K562 (cell line): ENCODE results near the gene PSMD2. TPM values are rescaled to one million over a fixed set of nuclear protein-coding genes. Genes with fewer than 3 reads are reported as not detected.
A peak's percentile ranks its signal among the peaks of the same experiment; 100 is the strongest.

Experiments used
- ATAC-seq: fragments of 200-7000 bp; cut with Tn5 transposase; 3 replicates; pipeline ENCODE4 v1.9.1; 2020; ENCODE audit warnings: moderate library complexity
- BruUV-seq: library from RNA; stranded (reverse); fragments of 400-500 nt; replicated peaks from 2 replicates; lab custom pipeline; 2021; lab: Mats Ljungman, UMichigan
- CTCF ChIA-PET: fragments of 300-600 bp; formaldehyde crosslinking; extraction: SDS; loops from one replicate; lab custom pipeline; 2021; ENCODE audit warnings: low intra/inter-chr PET ratio; lab: Yijun Ruan, JAX
- POLR2A ChIA-PET: fragments of 300-600, 350-650 bp; sonication (Branson Sonifier 250); formaldehyde crosslinking; extraction: SDS; loops from one replicate; lab custom pipeline; 2021; ENCODE audit warnings: antibody characterized with exemption, inconsistent platforms; lab: Yijun Ruan, JAX
- DNase-seq, 4 experiments: peaks; one replicate each; pipeline versions ENCODE4 v3.0.0 to v3.0.0-alpha.2; 2011 to 2018; ENCODE audit warnings: low spot score in 3 of 4, mixed read lengths in 3 of 4; ENCODE audit errors: extremely low read depth in 1 of 4
- FAIRE-seq: peaks from 2 replicates; lab custom pipeline; 2011; peaks lifted over from hg19 to GRCh38; lab: Jason Lieb, UNC
- H2AFZ ChIP-seq: 2 replicates; pipeline ENCODE4 v1.6.0; 2011; ENCODE audit warnings: low read depth, low read length, control low read depth, inconsistent platforms
- H3K27ac ChIP-seq: fragments of 200-600 bp; 3 replicates; pipeline ENCODE4 v1.8.0; 2011; ENCODE audit warnings: low read depth, mild to moderate bottlenecking, control low read depth, inconsistent platforms, low read length, moderate library complexity, mixed read lengths; ENCODE audit errors: extremely low read depth
- H3K27me3 ChIP-seq, 2 experiments: fragments of 300-600 bp in 1 of 2; 2 replicates in 1 of 2; 3 replicates in 1 of 2; pipeline versions ENCODE4 v1.6.0 to v1.8.0; 2011; ENCODE audit warnings: inconsistent platforms in 2 of 2, low read length in 2 of 2, mild to moderate bottlenecking in 1 of 2, mixed read lengths in 1 of 2, moderate library complexity in 1 of 2; ENCODE audit not compliant: control insufficient read depth in 2 of 2, insufficient read depth in 2 of 2
- H3K36me3 ChIP-seq: fragments of 300-600 bp; 3 replicates; pipeline ENCODE4 v1.8.0; 2011; ENCODE audit warnings: mild to moderate bottlenecking, low read length, inconsistent platforms; ENCODE audit not compliant: control insufficient read depth, insufficient read depth
- H3K4me1 ChIP-seq, 2 experiments: fragments of 200-600 bp in 1 of 2; replicated peaks in 1 of 2; 2 replicates in 1 of 2; 3 replicates in 1 of 2; pipeline versions ENCODE4 v1.5.1 to v1.8.0; 2011; ENCODE audit warnings: inconsistent platforms in 2 of 2, low read length in 2 of 2, mild to moderate bottlenecking in 1 of 2, mixed read lengths in 1 of 2, moderate library complexity in 1 of 2; ENCODE audit not compliant: control insufficient read depth in 2 of 2, insufficient read depth in 2 of 2
- H3K4me2 ChIP-seq: 2 replicates; pipeline ENCODE4 v1.6.1; 2011; ENCODE audit warnings: low read length, control low read depth, inconsistent platforms, mixed read lengths; ENCODE audit not compliant: insufficient read depth
- H3K4me3 ChIP-seq: fragments of 200-600 bp; sonication (generic), shearing (Covaris generic); 2 replicates; pipeline ENCODE4 v1.5.1; 2016; ENCODE audit warnings: control low read depth, inconsistent platforms
- H3K79me2 ChIP-seq: fragments of 200-600 bp; 3 replicates; pipeline ENCODE4 v1.8.0; 2011; ENCODE audit warnings: low read length, inconsistent platforms; ENCODE audit not compliant: control insufficient read depth, insufficient read depth
- H3K9ac ChIP-seq, 2 experiments: 2 replicates each; pipeline versions ENCODE4 v1.6.0 to v1.6.1; 2011; ENCODE audit warnings: low read depth in 2 of 2, low read length in 2 of 2, control low read depth in 1 of 2, inconsistent platforms in 1 of 2, mild to moderate bottlenecking in 1 of 2, mixed read lengths in 1 of 2; ENCODE audit not compliant: insufficient read depth in 1 of 2
- H3K9me1 ChIP-seq: one replicate; pipeline ENCODE4 v1.6.0; 2011; ENCODE audit warnings: inconsistent platforms, mild to moderate bottlenecking, low read length, moderate library complexity; ENCODE audit not compliant: control insufficient read depth, insufficient read depth
- H3K9me3 ChIP-seq: replicated peaks from 2 replicates; pipeline ENCODE4 v1.5.1; 2011; ENCODE audit warnings: low read depth, low read length, inconsistent platforms; ENCODE audit not compliant: control insufficient read depth, insufficient read depth
- H4K20me1 ChIP-seq: replicated peaks from 2 replicates; pipeline ENCODE4 v1.6.1; 2011; ENCODE audit warnings: low read length, inconsistent platforms, mixed read lengths; ENCODE audit not compliant: control insufficient read depth, insufficient read depth
- HINFP ChIP-seq: fragments of 450-650 bp; conservative IDR thresholded peaks from 2 replicates; pipeline ENCODE4 v1.6.1; 2016; ENCODE audit warnings: missing genetic modification characterization, low read depth, mild to moderate bottlenecking, control low read depth, missing compliant biosample characterization
- ZNF445 ChIP-seq: fragments of 250-450 bp; sonication (Bioruptor Pico); IDR thresholded peaks from 2 replicates; pipeline ENCODE4 v1.4.0; 2020; ENCODE audit warnings: low read depth, mild to moderate bottlenecking, moderate library complexity
- WGBS: fragments of 100-300 bp; shearing (Covaris generic); methylation state at CpG from one replicate; pipeline ENCODE4 v1.1.6; 2016; ENCODE audit warnings: low coverage, mixed read lengths; ENCODE audit not compliant: insufficient coverage; ENCODE audit errors: missing lambda C conversion rate; 5-methylcytosine and 5-hydroxymethylcytosine counted together
- in situ Hi-C: fragments of 300-500 bp; cut with MboI; formaldehyde crosslinking; loops from 4 replicates; pipeline ENCODE4 v1.15.0; 2018; ENCODE audit warnings: inconsistent platforms, mixed read lengths
- intact Hi-C: fragments of 100-400 bp; cut with micrococcal nuclease; formaldehyde crosslinking; loops from 2 replicates; pipeline ENCODE4 v1.14.2; 2022
- polyA plus RNA-seq, 8 experiments: library from polyadenylated mRNA; depleted of rRNA in 4 of 8; stranded (reverse) in 5 of 8; unstranded in 3 of 8; fragments of >200 nt; fragmentation: Nextera tagmentation in 2 of 8; fragmentation: Illumina TruSeq in 1 of 8; extraction: Ambion mirVana in 2 of 8; extraction: Trizol in 1 of 8; gene quantifications; 2 replicates each; pipeline versions ENCODE4 v1.2.1 to v1.2.3, GENCODE V29; 2011 to 2014; ENCODE audit warnings: inconsistent platforms in 1 of 8, missing spikeins in 1 of 8
- total RNA-seq, 7 experiments: library from RNA; depleted of rRNA in 6 of 7; stranded (reverse); fragments of >200 nt in 6 of 7; fragmentation: Illumina TruSeq in 2 of 7; extraction: Trizol in 2 of 7; gene quantifications; 2 replicates each; pipeline versions ENCODE4 v1.2.1 to v1.2.3, GENCODE V29; 2011 to 2021; ENCODE audit warnings: low replicate concordance in 1 of 7
- TF ChIP-seq, protein P1 (sequence below), 3 experiments: IDR thresholded peaks in 2 of 3; conservative IDR thresholded peaks in 1 of 3; 2 replicates each; pipeline ENCODE4 v1.5.1; 2011 to 2012; ENCODE audit warnings: low read length in 3 of 3, mild to moderate bottlenecking in 3 of 3, control low read depth in 2 of 3, improper control_type of control experiment in 1 of 3, inconsistent platforms in 1 of 3, low read depth in 1 of 3, mixed read lengths in 1 of 3, moderate library complexity in 1 of 3; ENCODE audit not compliant: insufficient read depth in 2 of 3
- TF ChIP-seq, protein P2 (sequence below), 3 experiments: fragments of 200-800 bp in 1 of 3; sonication (Bioruptor generic) in 1 of 3; sonication (generic) in 1 of 3; formaldehyde crosslinking in 1 of 3; IDR thresholded peaks; 2 replicates each; pipeline versions ENCODE4 v1.6.1 to v1.8.0; 2016 to 2022; ENCODE audit warnings: mild to moderate bottlenecking in 2 of 3, missing compliant biosample characterization in 2 of 3, missing genetic modification characterization in 2 of 3, missing genetic modification reagents in 1 of 3

Gene PSMD2
- total and polyA plus RNA-seq, 9 of the 15 experiments (the other 6 are each of a cell fraction or from before 2014, with no cell fraction given) = 152 to 484 (median 295) TPM

GRCh38 chr3:184305577-184305976 lies 6.5 kb downstream of the PSMD2 start:
- H4K20me1 ChIP-seq = 0 out of 2 replicates have a peak, but pooled peaks cover 5% of the 10 kb centered on the region
- H3K4me2 ChIP-seq = no peak overlapping the region
- intact Hi-C loops (no loop called here), in situ Hi-C loops (no loop called here)
- no peak overlapping the region for H3K9ac ChIP-seq
- no TSS peak for BruUV-seq
- H3K4me3 ChIP-seq = no peak overlapping the region
- DNase-seq = peak in 1 of 4 experiments; percentile 21
- no peaks in the 10 kb centered on the region for H3K9me3 ChIP-seq
- ChIA-PET CTCF (no interaction called here), POLR2A (interaction anchor here (1.3 kb wide), 1 partner anchor 11 kb away, joined by 6 read pairs; no protein-coding TSS in a partner anchor)
- H3K9me1 ChIP-seq = no peaks in the 10 kb centered on the region
- H3K27ac ChIP-seq = no peak overlapping the region
- H3K36me3 ChIP-seq = peaks cover 90% of the 10 kb centered on the region
- no peak overlapping the region for H2AFZ ChIP-seq
- peaks cover 0 to 2% of the 10 kb centered on the region in 2 experiments; a peak in 3 of 5 replicates for H3K4me1 ChIP-seq
- ATAC-seq = peak; percentile 76
- FAIRE-seq = no peak
- 73% methylated on average over 1 of the region's 1 CpG for WGBS
- H3K79me2 ChIP-seq = peaks cover 14% of the 10 kb centered on the region
- no peak for TF ChIP-seq ZNF445 (CRISPR knock-in tag)
- TF ChIP-seq, protein P1, sequence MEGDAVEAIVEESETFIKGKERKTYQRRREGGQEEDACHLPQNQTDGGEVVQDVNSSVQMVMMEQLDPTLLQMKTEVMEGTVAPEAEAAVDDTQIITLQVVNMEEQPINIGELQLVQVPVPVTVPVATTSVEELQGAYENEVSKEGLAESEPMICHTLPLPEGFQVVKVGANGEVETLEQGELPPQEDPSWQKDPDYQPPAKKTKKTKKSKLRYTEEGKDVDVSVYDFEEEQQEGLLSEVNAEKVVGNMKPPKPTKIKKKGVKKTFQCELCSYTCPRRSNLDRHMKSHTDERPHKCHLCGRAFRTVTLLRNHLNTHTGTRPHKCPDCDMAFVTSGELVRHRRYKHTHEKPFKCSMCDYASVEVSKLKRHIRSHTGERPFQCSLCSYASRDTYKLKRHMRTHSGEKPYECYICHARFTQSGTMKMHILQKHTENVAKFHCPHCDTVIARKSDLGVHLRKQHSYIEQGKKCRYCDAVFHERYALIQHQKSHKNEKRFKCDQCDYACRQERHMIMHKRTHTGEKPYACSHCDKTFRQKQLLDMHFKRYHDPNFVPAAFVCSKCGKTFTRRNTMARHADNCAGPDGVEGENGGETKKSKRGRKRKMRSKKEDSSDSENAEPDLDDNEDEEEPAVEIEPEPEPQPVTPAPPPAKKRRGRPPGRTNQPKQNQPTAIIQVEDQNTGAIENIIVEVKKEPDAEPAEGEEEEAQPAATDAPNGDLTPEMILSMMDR (IDR thresholded peaks at IDR 0.05 in 2 of 3, conservative IDR thresholded peaks at IDR 0.05 in 1 of 3; ENCODE audit: insufficient read depth in 2 of 3, low read depth in 1 of 3, low read length in 3 of 3) = peak; percentile 19 to 47 (median 39); a peak in 4 of 6 replicates
- TF ChIP-seq HINFP = no peak
- TF ChIP-seq, protein P2, sequence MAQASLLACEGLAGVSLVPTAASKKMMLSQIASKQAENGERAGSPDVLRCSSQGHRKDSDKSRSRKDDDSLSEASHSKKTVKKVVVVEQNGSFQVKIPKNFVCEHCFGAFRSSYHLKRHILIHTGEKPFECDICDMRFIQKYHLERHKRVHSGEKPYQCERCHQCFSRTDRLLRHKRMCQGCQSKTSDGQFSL (CRISPR knock-in tag; IDR thresholded peaks at IDR 0.05) = no peak
- TF ChIP-seq, protein P2 (tag; IDR thresholded peaks at IDR 0.05) = no peak
- no peaks in the 10 kb centered on the region for H3K27me3 ChIP-seq
